HG03097 (cell line): ENCODE data around the gene YIPF5.

Experiments used
- ATAC-seq: cut with Tn5 transposase; IDR thresholded peaks from one replicate; pipeline ENCODE4 v1.9.1; 2021; ENCODE audit not compliant: unreplicated experiment, low FRiP score

YIPF5 gene

DNA sequence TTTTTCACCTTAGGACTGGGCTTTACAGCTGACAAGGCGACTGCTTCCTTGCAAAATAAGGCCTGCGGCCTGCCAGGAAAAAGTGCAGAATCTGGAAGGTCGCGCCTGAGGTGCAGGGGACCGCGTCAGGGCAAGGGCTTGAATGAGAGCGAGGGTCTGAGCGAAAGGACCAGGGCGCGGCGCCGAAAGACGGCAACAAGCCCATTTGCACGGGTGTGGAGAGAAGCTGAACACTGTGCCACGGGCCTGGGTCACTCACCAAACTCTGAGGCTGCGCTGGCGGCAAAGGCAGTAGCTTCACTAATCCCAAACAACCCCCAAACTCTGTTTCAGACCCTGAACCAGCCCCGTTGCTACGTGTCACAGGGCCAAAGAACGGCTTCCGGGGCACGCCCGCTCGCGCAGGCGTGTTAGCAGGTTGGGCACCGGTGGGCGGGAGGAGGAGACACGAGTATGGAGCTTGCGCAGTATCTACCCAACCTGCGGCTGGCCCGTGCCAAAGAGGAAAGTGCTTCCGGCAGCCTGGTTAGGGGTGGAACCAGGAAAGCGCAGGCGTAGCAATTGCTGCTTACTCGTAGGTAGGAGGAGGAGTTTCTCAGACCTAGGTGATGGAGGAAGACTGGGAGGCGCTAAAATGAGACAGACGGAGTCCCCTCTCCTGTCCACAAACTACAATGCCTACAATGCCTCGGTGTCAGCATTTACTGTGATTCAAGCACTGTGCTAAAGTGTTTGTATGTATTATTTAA lies at the start of gene YIPF5, which contains the start of gene KCTD16:
YIPF5 (minus strand) TSS at position 384 of the 749 bp plus-strand sequence. CDS start 704 bp downstream, outside the sequence.
KCTD16 (plus strand) TSS at position 598 of the 749 bp plus-strand sequence.
- peak; percentile 100 for ATAC-seq

DNA sequence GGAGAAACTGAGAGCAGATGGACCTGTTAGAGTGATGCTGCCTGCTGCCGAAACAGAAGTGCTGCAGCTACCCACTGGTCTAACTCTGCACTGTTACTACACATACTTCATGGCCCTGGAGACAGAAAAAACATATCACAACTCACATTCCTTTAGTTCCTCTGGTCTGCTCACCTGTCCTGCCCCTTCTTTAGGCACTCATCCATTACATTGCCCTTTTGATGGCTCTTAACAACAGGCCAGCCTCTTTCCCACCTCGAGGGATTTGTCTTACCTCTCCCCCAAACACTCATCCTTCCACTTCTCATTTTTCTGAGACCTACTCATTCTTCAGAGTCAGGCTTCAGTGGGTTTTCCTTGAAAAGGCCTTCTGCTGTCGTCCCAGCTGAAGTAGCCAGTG lies 49.4 kb upstream of the YIPF5 start:
- ATAC-seq = no peak

- no peak for ATAC-seq
Observed at GRCh38 chr5:144210655-144211054, 40.2 kb upstream of the YIPF5 start.

DNA sequence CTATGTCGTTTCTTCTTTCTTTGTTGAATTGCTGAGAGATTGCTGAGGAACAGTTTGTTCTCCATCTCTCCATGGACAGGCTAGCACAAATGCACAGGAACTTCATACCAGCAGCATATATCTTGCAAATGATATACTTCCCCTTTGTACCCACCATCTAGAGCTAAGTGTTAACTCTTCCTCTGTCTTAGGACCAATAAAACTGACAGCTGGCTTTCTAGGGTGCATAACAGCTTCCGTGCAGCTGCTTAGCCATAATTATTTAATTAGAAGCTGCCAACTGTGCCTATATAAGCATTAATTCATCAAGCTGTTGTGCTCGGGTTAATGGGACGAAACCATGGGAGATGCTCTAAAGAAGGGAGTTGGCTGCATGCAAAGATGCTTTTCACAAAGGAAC lies 38.9 kb upstream of the YIPF5 start:
- no peak for ATAC-seq

- no peak for ATAC-seq
Observed at GRCh38 chr5:144207875-144208444, 37.5 kb upstream of the YIPF5 start.

DNA sequence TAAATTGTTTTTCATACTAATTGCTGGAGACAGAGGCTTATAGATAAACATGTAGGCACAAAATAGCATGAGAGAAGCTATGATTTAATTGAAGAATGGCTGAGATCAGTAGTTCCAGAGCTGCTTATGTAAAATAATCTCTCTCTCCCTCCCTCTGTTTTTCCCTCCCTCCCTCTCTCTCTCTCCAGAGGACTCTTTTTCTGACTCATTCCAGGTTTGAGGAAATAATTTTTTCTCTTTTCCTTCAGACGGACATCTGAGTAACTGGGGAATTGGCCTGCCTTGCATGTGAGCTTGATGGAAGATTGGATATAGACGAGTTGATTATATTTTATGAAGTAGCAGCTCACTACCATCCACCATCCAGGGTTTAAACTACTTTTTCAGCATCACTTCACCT lies 35.7 kb upstream of the YIPF5 start:
- ATAC-seq = no peak

GRCh38 chr5:144205141-144205551 lies 34.7 kb upstream of the YIPF5 start:
- ATAC-seq = no peak

DNA sequence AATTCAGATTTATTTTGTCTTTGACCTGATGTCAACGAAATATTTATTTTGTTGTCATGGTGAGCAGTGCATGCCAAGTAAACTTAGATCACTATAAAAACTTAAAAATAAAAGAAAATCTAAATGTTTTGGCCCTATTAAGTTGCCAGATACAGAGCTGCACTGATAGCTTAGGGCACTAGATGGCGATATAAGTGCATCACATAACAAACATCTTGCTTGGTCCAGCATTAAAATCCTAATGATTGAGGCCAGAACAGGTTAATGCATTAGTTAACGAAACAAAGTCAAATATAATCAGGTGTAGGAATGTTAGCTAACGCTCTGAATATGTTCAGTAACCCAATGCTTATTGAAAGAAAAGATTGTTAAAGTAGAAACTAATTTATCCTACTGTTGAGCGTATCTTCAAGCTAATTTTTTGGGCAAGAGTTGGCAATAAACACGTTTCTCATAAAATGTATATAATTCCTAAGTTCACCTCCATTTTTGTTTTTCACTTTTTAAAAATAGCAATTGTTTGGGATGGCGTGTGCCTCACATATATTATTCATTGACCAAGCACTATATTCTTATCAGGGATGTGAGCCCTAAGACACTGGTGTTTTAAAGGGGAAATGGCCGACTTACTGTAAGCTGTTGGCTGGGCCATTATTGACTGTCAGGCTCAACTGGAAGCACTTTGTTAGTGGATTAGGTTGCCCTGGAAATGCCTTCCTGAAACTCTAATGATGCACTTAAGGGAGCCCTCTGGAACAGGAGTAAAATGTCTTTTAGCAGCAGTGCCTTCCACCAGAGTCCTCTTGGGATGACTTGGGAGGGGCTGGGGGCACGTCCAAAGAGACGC lies 33.5 kb upstream of the YIPF5 start:
- ATAC-seq = peak; percentile 69

- ATAC-seq = no peak
Observed at GRCh38 chr5:144202726-144203125, 32.3 kb upstream of the YIPF5 start.

- ATAC-seq = no peak
Observed at GRCh38 chr5:144202072-144202471, 31.6 kb upstream of the YIPF5 start.

GRCh38 chr5:144201588-144201987 lies 31.1 kb upstream of the YIPF5 start:
- no peak for ATAC-seq

DNA sequence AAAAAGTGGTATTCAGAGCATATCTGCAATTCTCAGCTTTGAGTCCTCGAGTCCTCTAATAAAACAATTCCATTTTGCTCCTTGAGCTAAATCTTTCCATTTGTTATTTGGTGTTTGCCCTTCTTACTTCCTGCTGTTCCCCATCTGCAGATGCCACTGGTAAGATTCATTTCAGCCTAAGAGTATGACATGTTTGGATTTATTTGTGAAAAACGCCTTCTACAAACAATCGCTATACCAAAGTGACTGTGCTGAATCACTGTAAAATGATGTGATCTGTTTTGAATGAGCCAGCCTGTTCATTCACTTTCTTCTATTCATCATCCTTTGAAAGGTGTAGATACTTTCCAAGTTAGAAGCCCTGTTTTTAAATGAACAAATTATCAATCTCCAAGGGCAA lies 27.9 kb upstream of the YIPF5 start:
- no peak for ATAC-seq

DNA sequence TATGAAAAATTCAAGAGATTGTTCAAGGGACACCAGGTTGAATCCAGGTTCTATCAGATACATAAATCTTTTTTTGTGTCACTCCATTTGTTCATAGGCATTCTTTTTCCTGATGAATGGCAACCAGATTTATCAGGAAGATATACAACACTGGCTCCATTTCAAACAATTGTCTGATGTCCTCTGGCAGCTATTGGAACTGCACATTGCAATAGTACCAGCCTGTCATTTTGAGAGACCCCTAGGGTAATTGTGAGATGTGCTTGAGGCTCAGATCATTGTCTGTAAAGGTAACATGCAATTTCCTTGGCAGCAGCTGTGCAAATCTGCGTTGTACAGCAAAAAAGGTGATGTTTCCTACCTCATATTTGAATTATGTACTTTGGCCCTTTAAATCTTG lies 26.2 kb upstream of the YIPF5 start:
- ATAC-seq = no peak

- ATAC-seq = no peak
Observed at GRCh38 chr5:144195448-144195847, 25.0 kb upstream of the YIPF5 start.

- ATAC-seq = no peak
Observed at GRCh38 chr5:144194144-144194543, 23.7 kb upstream of the YIPF5 start.

DNA sequence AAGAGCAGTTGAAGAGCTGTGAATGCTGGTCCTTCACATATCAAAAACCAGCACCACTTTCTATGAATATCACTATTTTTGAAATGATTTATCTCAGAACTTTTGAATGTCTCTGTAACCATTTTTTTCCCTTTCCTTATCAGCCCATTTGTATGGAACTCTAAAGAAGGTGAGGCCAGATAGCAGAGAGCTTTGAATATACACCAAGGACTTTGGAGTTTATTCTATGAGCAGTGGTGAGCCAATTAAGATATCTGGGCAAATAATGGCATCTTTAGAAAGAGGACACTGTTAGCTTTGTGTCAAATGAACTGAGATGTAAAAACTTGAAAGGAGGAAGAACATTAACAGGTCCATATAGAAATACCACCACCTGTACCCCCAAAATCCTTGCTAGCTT lies 22.2 kb upstream of the YIPF5 start:
- ATAC-seq = no peak

DNA sequence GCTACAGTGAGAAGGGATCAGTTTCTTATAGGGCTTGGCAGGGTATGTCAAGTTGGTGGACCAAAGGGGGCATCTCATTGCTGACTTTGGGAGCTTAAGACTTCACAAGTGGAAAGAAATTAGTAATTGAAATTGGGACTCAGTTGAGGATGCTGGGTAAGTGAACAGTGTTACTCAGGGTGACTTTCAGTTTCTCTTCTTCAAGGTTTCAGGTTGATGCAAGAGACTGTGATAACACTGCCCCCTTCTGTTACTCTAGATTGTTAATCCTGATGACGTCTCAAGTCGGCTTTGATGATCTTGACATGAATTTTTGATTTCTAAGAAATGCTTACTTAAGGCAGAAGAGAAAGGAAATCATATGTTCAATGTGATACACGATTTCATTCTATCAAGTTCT lies 21.5 kb upstream of the YIPF5 start:
- peak; percentile 92 for ATAC-seq

DNA sequence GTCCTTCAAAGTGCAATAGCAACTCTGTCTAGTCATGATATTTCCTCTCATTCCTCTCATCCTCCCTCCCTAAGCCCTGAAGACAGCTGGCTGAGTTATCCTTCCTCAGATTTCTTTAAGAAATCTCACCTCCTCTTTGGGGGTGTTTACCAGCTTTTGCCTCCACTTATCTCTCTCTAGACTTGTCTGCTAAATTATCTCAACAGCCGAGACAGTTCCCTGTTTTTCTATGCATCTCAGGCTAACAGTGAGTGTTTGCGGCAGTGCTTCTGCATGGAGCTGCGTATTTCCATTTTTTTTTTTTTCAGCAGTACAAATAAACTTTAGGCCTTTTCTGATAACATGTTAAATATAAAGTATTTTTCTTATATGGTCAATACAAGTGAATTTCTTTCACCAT lies 21.1 kb upstream of the YIPF5 start:
- no peak for ATAC-seq

- ATAC-seq = peak; percentile 38
Observed at GRCh38 chr5:144189800-144190429, 19.5 kb upstream of the YIPF5 start.

DNA sequence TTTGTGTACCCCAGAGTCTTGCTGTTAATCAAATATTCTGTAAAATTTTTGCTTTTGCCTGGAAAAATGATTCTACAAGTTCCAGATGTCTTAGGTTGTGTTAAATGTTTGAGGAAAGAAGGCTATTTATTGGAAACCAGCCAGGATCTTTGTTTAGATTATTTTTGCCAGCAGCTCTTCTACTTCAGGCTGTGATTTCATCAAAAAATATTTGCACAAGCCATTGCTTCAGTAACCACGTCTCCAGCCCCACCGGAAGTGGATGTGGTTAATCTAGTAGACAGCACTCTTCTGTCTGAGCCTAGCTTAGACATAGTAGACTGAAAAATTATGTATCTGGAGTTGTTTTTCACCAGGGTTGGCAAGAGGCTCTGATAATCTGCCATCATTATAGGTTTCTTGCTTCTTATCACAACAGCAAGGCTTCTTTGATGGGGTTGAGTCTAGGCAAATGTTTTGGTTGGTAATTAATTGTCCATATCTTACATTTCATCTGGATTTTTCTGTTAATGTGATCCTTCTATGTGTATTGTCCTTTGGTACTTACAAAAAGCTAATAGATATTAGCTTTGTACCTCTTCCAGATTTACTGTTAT lies 17.3 kb upstream of the YIPF5 start:
- peak; percentile 77 for ATAC-seq
